ENCODE results near the gene RPS25.
"Not testable (repeated sequence)": the region's sequence is repeated elsewhere in the genome, so short reads cannot be mapped to it uniquely, and the experiment has no call there.

RPS25 gene

GRCh38 chr11:118997627-118998387, 20.3 kb downstream of the RPS25 start, which contains the start of gene CENATAC:
CENATAC (plus strand) TSS chr11:118998138; CDS start chr11:118998198, 60 bp downstream.
- Histone ChIP-seq H3K4me3 (ENCODE audit: insufficient read depth, low read depth, low read length) (peak within 1 kb of the TSS; percentile 99), H3K4me1 (ENCODE audit: control insufficient read depth, insufficient read depth, low read length) (peaks cover 7% of the 10 kb centered on the region), H3K27me3 (ENCODE audit: control insufficient read depth, insufficient read depth, low read length, poor library complexity, severe bottlenecking) (no peaks in the 10 kb centered on the region), H3K27ac (ENCODE audit: insufficient read depth, low read depth, low read length, poor library complexity, severe bottlenecking) (peak within 1 kb of the TSS; percentile 54), H3K36me3 (ENCODE audit: control insufficient read depth, insufficient read depth, low read length) (peaks cover 8% of the 10 kb centered on the region), H3K9me3 (ENCODE audit: control insufficient read depth, low read length) (no peaks in the 10 kb centered on the region)
- 0 to 1% methylated on average over 54 of the region's 54 CpGs for WGBS, 2 experiments

- Histone ChIP-seq H3K4me1 (ENCODE audit: control insufficient read depth, insufficient read depth, low read length) (peaks cover 7% of the 10 kb centered on the region), H3K27ac (ENCODE audit: insufficient read depth, low read depth, low read length, poor library complexity, severe bottlenecking) (no peak overlapping the region), H3K27me3 (ENCODE audit: control insufficient read depth, insufficient read depth, low read length, poor library complexity, severe bottlenecking) (no peaks in the 10 kb centered on the region), H3K36me3 (ENCODE audit: control insufficient read depth, insufficient read depth, low read length) (peaks cover 8% of the 10 kb centered on the region), H3K9me3 (ENCODE audit: control insufficient read depth, low read length) (no peaks in the 10 kb centered on the region), H3K4me3 (ENCODE audit: insufficient read depth, low read depth, low read length) (peak overlapping the region; percentile 99)
- WGBS, 2 experiments: 29 to 30% methylated on average over 22 of the region's 22 CpGs
Observed at GRCh38 chr11:118996926-118997626, 21.1 kb downstream of the RPS25 start.

GRCh38 chr11:118991486-118992038, 26.6 kb downstream of the RPS25 start:
- not testable (repeated sequence) for H3K4me1 ChIP-seq (ENCODE audit: control insufficient read depth, insufficient read depth, low read length); H3K36me3 ChIP-seq (ENCODE audit: control insufficient read depth, insufficient read depth, low read length); H3K27ac ChIP-seq (ENCODE audit: insufficient read depth, low read depth, low read length, poor library complexity, severe bottlenecking); H3K9me3 ChIP-seq (ENCODE audit: control insufficient read depth, low read length); H3K4me3 ChIP-seq (ENCODE audit: insufficient read depth, low read depth, low read length); H3K27me3 ChIP-seq (ENCODE audit: control insufficient read depth, insufficient read depth, low read length, poor library complexity, severe bottlenecking)
- WGBS, 2 experiments: 94 to 95% methylated on average over 42 to 44 of the region's 44 CpGs

GRCh38 chr11:118988280-118988679, 29.9 kb downstream of the RPS25 start:
- no peaks in the 10 kb centered on the region for H3K27me3 ChIP-seq (ENCODE audit: control insufficient read depth, insufficient read depth, low read length, poor library complexity, severe bottlenecking)
- H3K4me1 ChIP-seq (ENCODE audit: control insufficient read depth, insufficient read depth, low read length): no peaks in the 10 kb centered on the region
- WGBS, 2 experiments: 91 to 96% methylated on average over 5 of the region's 5 CpGs
- no peaks in the 10 kb centered on the region for H3K9me3 ChIP-seq (ENCODE audit: control insufficient read depth, low read length)
- no peaks in the 10 kb centered on the region for H3K36me3 ChIP-seq (ENCODE audit: control insufficient read depth, insufficient read depth, low read length)
- H3K27ac ChIP-seq (ENCODE audit: insufficient read depth, low read depth, low read length, poor library complexity, severe bottlenecking): no peak overlapping the region
- H3K4me3 ChIP-seq (ENCODE audit: insufficient read depth, low read depth, low read length): no peak overlapping the region

- Histone ChIP-seq H3K9me3 (ENCODE audit: control insufficient read depth, low read length) (no peaks in the 10 kb centered on the region), H3K36me3 (ENCODE audit: control insufficient read depth, insufficient read depth, low read length) (no peaks in the 10 kb centered on the region), H3K27ac (ENCODE audit: insufficient read depth, low read depth, low read length, poor library complexity, severe bottlenecking) (no peak overlapping the region), H3K4me3 (ENCODE audit: insufficient read depth, low read depth, low read length) (no peak overlapping the region), H3K4me1 (ENCODE audit: control insufficient read depth, insufficient read depth, low read length) (peaks cover under 1% of the 10 kb centered on the region), H3K27me3 (ENCODE audit: control insufficient read depth, insufficient read depth, low read length, poor library complexity, severe bottlenecking) (no peaks in the 10 kb centered on the region)
- WGBS, 2 experiments: 89 to 91% methylated on average over 2 of the region's 2 CpGs
Observed at GRCh38 chr11:118984825-118985224, 33.3 kb downstream of the RPS25 start.

DNA sequence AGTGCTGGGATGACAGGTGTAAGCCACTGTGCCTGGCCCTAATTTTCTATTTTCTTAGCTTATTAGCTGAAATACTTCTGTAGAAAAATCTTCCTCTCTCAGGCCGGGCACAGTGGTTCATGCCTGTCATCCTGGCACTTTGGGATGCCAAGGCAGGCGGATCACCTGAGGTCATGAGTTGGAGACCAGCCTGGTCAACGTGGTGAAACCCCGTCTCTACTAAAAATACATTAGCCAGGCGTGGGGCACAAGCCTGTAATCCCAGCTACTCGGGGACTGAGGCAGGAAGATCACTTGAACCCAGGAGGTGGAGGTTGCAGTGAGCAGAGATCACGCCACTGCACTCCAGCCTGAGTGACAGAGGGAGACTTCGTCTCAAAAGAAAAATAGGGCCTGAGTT, 33.8 kb downstream of the RPS25 start:
- not testable (repeated sequence) for H3K27ac ChIP-seq (ENCODE audit: insufficient read depth, low read depth, low read length, poor library complexity, severe bottlenecking); H3K4me1 ChIP-seq (ENCODE audit: control insufficient read depth, insufficient read depth, low read length); H3K9me3 ChIP-seq (ENCODE audit: control insufficient read depth, low read length); H3K27me3 ChIP-seq (ENCODE audit: control insufficient read depth, insufficient read depth, low read length, poor library complexity, severe bottlenecking); H3K36me3 ChIP-seq (ENCODE audit: control insufficient read depth, insufficient read depth, low read length); H3K4me3 ChIP-seq (ENCODE audit: insufficient read depth, low read depth, low read length)
- WGBS, 2 experiments: 88% methylated on average over 8 of the region's 8 CpGs

- no peaks in the 10 kb centered on the region for H3K36me3 ChIP-seq (ENCODE audit: control insufficient read depth, insufficient read depth, low read length)
- no peak overlapping the region for H3K27ac ChIP-seq (ENCODE audit: insufficient read depth, low read depth, low read length, poor library complexity, severe bottlenecking)
- H3K4me1 ChIP-seq (ENCODE audit: control insufficient read depth, insufficient read depth, low read length): peaks cover 13% of the 10 kb centered on the region
- WGBS, 2 experiments: 68 to 70% methylated on average over 21 of the region's 21 CpGs
- no peaks in the 10 kb centered on the region for H3K9me3 ChIP-seq (ENCODE audit: control insufficient read depth, low read length)
- H3K27me3 ChIP-seq (ENCODE audit: control insufficient read depth, insufficient read depth, low read length, poor library complexity, severe bottlenecking): no peaks in the 10 kb centered on the region
- H3K4me3 ChIP-seq (ENCODE audit: insufficient read depth, low read depth, low read length): no peak overlapping the region
Observed at GRCh38 chr11:118980191-118980881, 37.8 kb downstream of the RPS25 start.

GRCh38 chr11:118979434-118979833, 38.7 kb downstream of the RPS25 start:
- WGBS, 2 experiments: 22 to 29% methylated on average over 9 of the region's 9 CpGs
- Histone ChIP-seq H3K36me3 (ENCODE audit: control insufficient read depth, insufficient read depth, low read length) (no peaks in the 10 kb centered on the region), H3K4me3 (ENCODE audit: insufficient read depth, low read depth, low read length) (peak overlapping the region; percentile 4), H3K4me1 (ENCODE audit: control insufficient read depth, insufficient read depth, low read length) (peaks cover 13% of the 10 kb centered on the region), H3K27me3 (ENCODE audit: control insufficient read depth, insufficient read depth, low read length, poor library complexity, severe bottlenecking) (no peaks in the 10 kb centered on the region), H3K9me3 (ENCODE audit: control insufficient read depth, low read length) (no peaks in the 10 kb centered on the region), H3K27ac (ENCODE audit: insufficient read depth, low read depth, low read length, poor library complexity, severe bottlenecking) (no peak overlapping the region)

- Histone ChIP-seq H3K4me1 (ENCODE audit: control insufficient read depth, insufficient read depth, low read length) (peaks cover 13% of the 10 kb centered on the region), H3K9me3 (ENCODE audit: control insufficient read depth, low read length) (no peaks in the 10 kb centered on the region), H3K36me3 (ENCODE audit: control insufficient read depth, insufficient read depth, low read length) (no peaks in the 10 kb centered on the region), H3K4me3 (ENCODE audit: insufficient read depth, low read depth, low read length) (no peak overlapping the region), H3K27ac (ENCODE audit: insufficient read depth, low read depth, low read length, poor library complexity, severe bottlenecking) (no peak overlapping the region), H3K27me3 (ENCODE audit: control insufficient read depth, insufficient read depth, low read length, poor library complexity, severe bottlenecking) (no peaks in the 10 kb centered on the region)
- WGBS, 2 experiments: 93% methylated on average over 15 of the region's 15 CpGs
Observed at GRCh38 chr11:118975771-118976709, 42.1 kb downstream of the RPS25 start.
